Neural crest cell (in vitro differentiated cells): ENCODE measurements around the gene GTSE1. TPM values are rescaled to one million over a fixed set of nuclear protein-coding genes. Genes with fewer than 3 reads are reported as not detected.
A peak's percentile ranks its signal among the peaks of the same experiment; 100 is the strongest.

ENCODE experiments used
- DNase-seq: peaks from one replicate; pipeline ENCODE4 v3.0.0; 2021; ENCODE audit warnings: low read depth, mixed read lengths, low spot score
- H3K27ac Mint-ChIP-seq: one replicate; pipeline ENCODE4 v1.8.0; 2021; ENCODE audit warnings: mild to moderate bottlenecking, mixed read lengths; ENCODE audit not compliant: unreplicated experiment
- H3K27me3 Mint-ChIP-seq: 2 replicates; pipeline ENCODE4 v1.8.0; 2021; ENCODE audit warnings: low read depth, mild to moderate bottlenecking, mixed read lengths
- H3K36me3 Mint-ChIP-seq: 2 replicates; pipeline ENCODE4 v1.8.0; 2021; ENCODE audit warnings: low read depth, mild to moderate bottlenecking, mixed read lengths
- H3K4me1 Mint-ChIP-seq: 2 replicates; pipeline ENCODE4 v1.8.0; 2021; ENCODE audit warnings: mixed read lengths
- H3K4me3 Mint-ChIP-seq: one replicate; pipeline ENCODE4 v1.8.0; 2021; ENCODE audit warnings: mild to moderate bottlenecking, mixed read lengths
- H3K9me3 Mint-ChIP-seq: 2 replicates; pipeline ENCODE4 v1.8.0; 2021; ENCODE audit warnings: mixed read lengths
- CTCF ChIP-seq: fragments of 200-600 bp; sonication (generic); conservative IDR thresholded peaks from 2 replicates; pipeline ENCODE4 v1.5.0; 2021; ENCODE audit warnings: antibody characterized with exemption, mild to moderate bottlenecking
- total RNA-seq: library from RNA; stranded (reverse); gene quantifications from 2 replicates; pipeline ENCODE4 v1.2.1, GENCODE V29; 2021

GTSE1 gene
- total RNA-seq, 1 donor from 2014 or later, result 67.6 TPM

GRCh38 chr22:46351131-46351735 lies 54.6 kb downstream of the GTSE1 start:
- no peak overlapping the region for H3K27ac Mint-ChIP-seq
- H3K36me3 Mint-ChIP-seq, result peaks cover 6% of the 10 kb centered on the region
- TF ChIP-seq CTCF, result no peak
- no peak for DNase-seq
- H3K4me1 Mint-ChIP-seq, result no peaks in the 10 kb centered on the region
- H3K4me3 Mint-ChIP-seq, result no peak overlapping the region
- H3K27me3 Mint-ChIP-seq, result no peaks in the 10 kb centered on the region
- no peaks in the 10 kb centered on the region for H3K9me3 Mint-ChIP-seq

GRCh38 chr22:46351767-46352166 lies 55.1 kb downstream of the GTSE1 start:
- Mint-ChIP-seq H3K4me3 (no peak overlapping the region), H3K27ac (no peak overlapping the region), H3K4me1 (no peaks in the 10 kb centered on the region), H3K9me3 (no peaks in the 10 kb centered on the region), H3K36me3 (peaks cover 6% of the 10 kb centered on the region), H3K27me3 (no peaks in the 10 kb centered on the region)
- DNase-seq, result no peak
- no peak for TF ChIP-seq CTCF

- no peaks in the 10 kb centered on the region for H3K4me1 Mint-ChIP-seq
- H3K4me3 Mint-ChIP-seq, result no peak overlapping the region
- no peaks in the 10 kb centered on the region for H3K27me3 Mint-ChIP-seq
- no peaks in the 10 kb centered on the region for H3K9me3 Mint-ChIP-seq
- H3K27ac Mint-ChIP-seq, result no peak overlapping the region
- DNase-seq, result no peak
- TF ChIP-seq CTCF, result no peak
- peaks cover 6% of the 10 kb centered on the region for H3K36me3 Mint-ChIP-seq
These were observed 55.6 kb downstream of the GTSE1 start for GRCh38 chr22:46352276-46352675.

- Mint-ChIP-seq H3K27ac (peak overlapping the region; percentile 35), H3K9me3 (no peaks in the 10 kb centered on the region), H3K36me3 (peaks cover 6% of the 10 kb centered on the region), H3K4me1 (no peaks in the 10 kb centered on the region), H3K27me3 (no peaks in the 10 kb centered on the region), H3K4me3 (no peak overlapping the region)
- no peak for DNase-seq
- no peak for TF ChIP-seq CTCF
These were observed 56.2 kb downstream of the GTSE1 start for GRCh38 chr22:46352691-46353386.

- no peaks in the 10 kb centered on the region for H3K9me3 Mint-ChIP-seq
- no peak for DNase-seq
- no peak overlapping the region for H3K4me3 Mint-ChIP-seq
- no peaks in the 10 kb centered on the region for H3K4me1 Mint-ChIP-seq
- H3K36me3 Mint-ChIP-seq, result peaks cover 6% of the 10 kb centered on the region
- no peak overlapping the region for H3K27ac Mint-ChIP-seq
- no peaks in the 10 kb centered on the region for H3K27me3 Mint-ChIP-seq
- no peak for TF ChIP-seq CTCF
These were observed 56.9 kb downstream of the GTSE1 start for GRCh38 chr22:46353483-46354105.
